ENCODE data around the gene PHACTR4.

The PHACTR4 gene

GRCh38 chr1:28503117-28503516 is 133.6 kb downstream of the PHACTR4 start:
- no peaks in the 10 kb centered on the region for H3K9me3 ChIP-seq (ENCODE audit: control insufficient read depth, insufficient read depth, low read length)
- H3K4me3 ChIP-seq (ENCODE audit: low read length), result no peak overlapping the region
- H3K4me1 ChIP-seq (ENCODE audit: control insufficient read depth, low read length), result peaks cover 13% of the 10 kb centered on the region
- peaks cover 43% of the 10 kb centered on the region for H3F3A ChIP-seq (ENCODE audit: control insufficient read depth, insufficient read depth)
- H3K4me2 ChIP-seq (ENCODE audit: low read length), result no peak overlapping the region
- no peaks in the 10 kb centered on the region; the same call in 1 of the 2 replicates for H3K27me3 ChIP-seq (ENCODE audit: control insufficient read depth, low read length)
- peaks cover 28% of the 10 kb centered on the region for H3K36me3 ChIP-seq (ENCODE audit: control insufficient read depth, low read length)
- no peak overlapping the region for H3K27ac ChIP-seq (ENCODE audit: low read depth, low read length)
- H4K20me1 ChIP-seq (ENCODE audit: control insufficient read depth, insufficient read depth, low read depth, low read length), result no peaks in the 10 kb centered on the region
- no peaks in the 10 kb centered on the region for H3K9me2 ChIP-seq (replicated peaks; ENCODE audit: control insufficient read depth, low read length)
- TF ChIP-seq CTCF (IDR thresholded peaks at IDR 0.05; ENCODE audit: low read depth, low read length, poor library complexity, severe bottlenecking) (no peak), EZH2phosphoT487 (IDR thresholded peaks at IDR 0.05; ENCODE audit: borderline replicate concordance, low read length) (no peak)
- H3K79me2 ChIP-seq (ENCODE audit: control insufficient read depth, low read length), result peaks cover 30% of the 10 kb centered on the region

GRCh38 chr1:28505406-28506187 is 136.1 kb downstream of the PHACTR4 start, which contains the start of gene RCC1:
Gene RCC1 (plus strand): TSS chr1:28506043. CDS start chr1:28529867, 23,824 bp downstream.
- Histone ChIP-seq H3K4me1 (ENCODE audit: control insufficient read depth, low read length) (peaks cover 38% of the 10 kb centered on the region), H3K4me3 (ENCODE audit: low read length) (peak within 1 kb of the TSS; percentile 97), H3K27me3 (ENCODE audit: control insufficient read depth, low read length) (no peaks in the 10 kb centered on the region; the same call in 1 of the 2 replicates), H3K36me3 (ENCODE audit: control insufficient read depth, low read length) (peaks cover 53% of the 10 kb centered on the region), H3K4me2 (ENCODE audit: low read length) (peak within 1 kb of the TSS; percentile 88), H3K27ac (ENCODE audit: low read depth, low read length) (peak within 1 kb of the TSS; percentile 93), H3F3A (ENCODE audit: control insufficient read depth, insufficient read depth) (peaks cover 68% of the 10 kb centered on the region), H3K9me3 (ENCODE audit: control insufficient read depth, insufficient read depth, low read length) (no peaks in the 10 kb centered on the region), H3K9me2 (replicated peaks; ENCODE audit: control insufficient read depth, low read length) (no peaks in the 10 kb centered on the region), H3K79me2 (ENCODE audit: control insufficient read depth, low read length) (peaks cover 47% of the 10 kb centered on the region), H4K20me1 (ENCODE audit: control insufficient read depth, insufficient read depth, low read depth, low read length) (no peaks in the 10 kb centered on the region)
- TF ChIP-seq EZH2phosphoT487 (IDR thresholded peaks at IDR 0.05; ENCODE audit: borderline replicate concordance, low read length) (no peak), CTCF (IDR thresholded peaks at IDR 0.05; ENCODE audit: low read depth, low read length, poor library complexity, severe bottlenecking) (no peak)

GRCh38 chr1:28506907-28507246 is 137.3 kb downstream of the PHACTR4 start:
- Histone ChIP-seq H3K27me3 (ENCODE audit: control insufficient read depth, low read length) (no peaks in the 10 kb centered on the region; the same call in 1 of the 2 replicates), H3K9me2 (replicated peaks; ENCODE audit: control insufficient read depth, low read length) (no peaks in the 10 kb centered on the region), H3K4me1 (ENCODE audit: control insufficient read depth, low read length) (peaks cover 51% of the 10 kb centered on the region), H4K20me1 (ENCODE audit: control insufficient read depth, insufficient read depth, low read depth, low read length) (no peaks in the 10 kb centered on the region), H3F3A (ENCODE audit: control insufficient read depth, insufficient read depth) (peaks cover 79% of the 10 kb centered on the region), H3K36me3 (ENCODE audit: control insufficient read depth, low read length) (peaks cover 63% of the 10 kb centered on the region), H3K79me2 (ENCODE audit: control insufficient read depth, low read length) (peaks cover 47% of the 10 kb centered on the region), H3K4me3 (ENCODE audit: low read length) (peak overlapping the region; percentile 97), H3K9me3 (ENCODE audit: control insufficient read depth, insufficient read depth, low read length) (no peaks in the 10 kb centered on the region), H3K27ac (ENCODE audit: low read depth, low read length) (peak overlapping the region; percentile 93), H3K4me2 (ENCODE audit: low read length) (peak overlapping the region; percentile 88)
- no peak for TF ChIP-seq CTCF (IDR thresholded peaks at IDR 0.05; ENCODE audit: low read depth, low read length, poor library complexity, severe bottlenecking)
- TF ChIP-seq EZH2phosphoT487 (IDR thresholded peaks at IDR 0.05; ENCODE audit: borderline replicate concordance, low read length), result no peak

All from DOHH2 (cell line).